OCI-LY3 (cell line): Measurements from ENCODE around the gene DISP3.

Experiments
- CTCF ChIP-seq: fragments of 200-600, 300-600 bp; sonication (generic); IDR thresholded peaks from 2 replicates; pipeline ENCODE4 v1.5.1; 2014; ENCODE audit warnings: antibody characterized with exemption, low read length, low read depth
- EZH2phosphoT487 ChIP-seq: fragments of 200-600 bp; shearing (Covaris generic); IDR thresholded peaks from 2 replicates; pipeline ENCODE4 v1.6.1; 2018; ENCODE audit warnings: antibody characterized with exemption, mixed run types, low read depth

GRCh38 chr1:11473491-11474034 lies 5.4 kb upstream of the DISP3 start:
- TF ChIP-seq CTCF (no peak), EZH2phosphoT487 (no peak)
